ENCODE measurements around the gene ATMIN. TPM values are rescaled to one million over a fixed set of nuclear protein-coding genes. Genes with fewer than 3 reads are reported as not detected.

Gene ATMIN
- total RNA-seq, 2 donors from 2014 or later: 15.6 to 15.8 TPM

- intact Hi-C loops (cut with DNase I): no loop called here
- Histone ChIP-seq H3K36me3 (replicated peaks in 1 of 2; ENCODE audit: insufficient read depth in 1 of 2, low read depth in 2 of 2) (no peaks in the 10 kb centered on the region), H3K4me3 (no peak overlapping the region), H3K4me1 (peaks cover 30% of the 10 kb centered on the region), H3K27ac (peak overlapping the region in 1 of 4 donors; percentile 19), H3K27me3 (no peaks in the 10 kb centered on the region), H3K9me3 (no peaks in the 10 kb centered on the region)
- no peak for DNase-seq
- ATAC-seq: no peak
- TF ChIP-seq CTCF (IDR thresholded peaks at IDR 0.05) (no peak), POLR2A (IDR thresholded peaks at IDR 0.05) (no peak)
- 61 to 78% methylated on average over 11 of the region's 11 CpGs for WGBS, 2 donors
Observed at GRCh38 chr16:81003610-81004460, 31.8 kb upstream of the ATMIN start.

GRCh38 chr16:81004646-81005353 is 30.8 kb upstream of the ATMIN start:
- H3K4me3 ChIP-seq: no peak overlapping the region
- H3K27ac ChIP-seq: peak overlapping the region in 2 of 4 donors; percentile 1 to 19
- H3K27me3 ChIP-seq: no peaks in the 10 kb centered on the region
- DNase-seq (peak in 1 of 4 donors; percentile 41), ATAC-seq (no peak)
- no peaks in the 10 kb centered on the region for H3K36me3 ChIP-seq (replicated peaks in 1 of 2; ENCODE audit: insufficient read depth in 1 of 2, low read depth in 2 of 2)
- peaks cover 30% of the 10 kb centered on the region for H3K4me1 ChIP-seq
- no peaks in the 10 kb centered on the region for H3K9me3 ChIP-seq
- 45 to 46% methylated on average over 14 of the region's 14 CpGs for WGBS, 2 donors
- intact Hi-C loops (cut with DNase I): no loop called here
- TF ChIP-seq POLR2A (IDR thresholded peaks at IDR 0.05): no peak
- peak; percentile 38 to 68 (median 62) for TF ChIP-seq CTCF (IDR thresholded peaks at IDR 0.05)

GRCh38 chr16:81005610-81006161 is 30.0 kb upstream of the ATMIN start:
- intact Hi-C loops (cut with DNase I): no loop called here
- no peaks in the 10 kb centered on the region for H3K27me3 ChIP-seq
- 6 to 18% methylated on average over 18 of the region's 18 CpGs for WGBS, 2 donors
- no peak for TF ChIP-seq POLR2A (IDR thresholded peaks at IDR 0.05)
- no peak for TF ChIP-seq CTCF (IDR thresholded peaks at IDR 0.05)
- peaks cover 30% of the 10 kb centered on the region for H3K4me1 ChIP-seq
- no peak for DNase-seq
- peak overlapping the region; percentile 96 to 99 (median 98) for H3K27ac ChIP-seq
- no peak for ATAC-seq
- no peaks in the 10 kb centered on the region for H3K9me3 ChIP-seq
- H3K36me3 ChIP-seq (replicated peaks in 1 of 2; ENCODE audit: insufficient read depth in 1 of 2, low read depth in 2 of 2): no peaks in the 10 kb centered on the region
- peak overlapping the region in 1 of 2 donors; percentile 85 for H3K4me3 ChIP-seq

GRCh38 chr16:81006211-81006812 is 29.3 kb upstream of the ATMIN start:
- TF ChIP-seq POLR2A (IDR thresholded peaks at IDR 0.05): peak in 2 of 3 donors; percentile 73 to 88
- TF ChIP-seq CTCF (IDR thresholded peaks at IDR 0.05): peak in 1 of 7 experiments; percentile 6
- intact Hi-C loops (cut with DNase I): no loop called here
- WGBS, 2 donors: 1% methylated on average over 17 to 49 of the region's 50 CpGs

More at GRCh38 chr16:81006211-81006812, 29.3 kb upstream of the ATMIN start:
- Histone ChIP-seq H3K4me1 (peaks cover 30% of the 10 kb centered on the region), H3K4me3 (peak overlapping the region; percentile 85 to 95), H3K27me3 (no peaks in the 10 kb centered on the region), H3K27ac (peak overlapping the region; percentile 96 to 99 (median 98)), H3K9me3 (no peaks in the 10 kb centered on the region), H3K36me3 (replicated peaks in 1 of 2; ENCODE audit: insufficient read depth in 1 of 2, low read depth in 2 of 2) (no peaks in the 10 kb centered on the region)
- ATAC-seq (peak; percentile 34), DNase-seq (peak; percentile 80 to 86 (median 83))

All from body of pancreas (tissue), 4 donors.